SK-N-SH treated with all-trans-retinoic acid at 6 μM for 48 hours (cell line): ENCODE data around the gene IMMT.

Experiments used
- ZFP30 ChIP-seq: fragments of 450-650 bp; formaldehyde crosslinking; IDR thresholded peaks from 2 replicates; pipeline ENCODE4 v1.5.0; 2022; ENCODE audit warnings: mild to moderate bottlenecking, moderate library complexity
- ZNF8 ChIP-seq: fragments of 450-650 bp; formaldehyde crosslinking; IDR thresholded peaks from 2 replicates; pipeline ENCODE4 v1.5.0; 2020; ENCODE audit warnings: mild to moderate bottlenecking, moderate library complexity

- TF ChIP-seq ZNF8 (CRISPR knock-in tag) (no peak), ZFP30 (CRISPR knock-in tag) (no peak)
Measured at GRCh38 chr2:86218124-86218523, 22.9 kb upstream of the IMMT start.
